Measurements from ENCODE around the gene MAGEB10. TPM values are rescaled to one million over a fixed set of nuclear protein-coding genes. Genes with fewer than 3 reads are reported as not detected.
A peak's percentile ranks its signal among the peaks of the same experiment; 100 is the strongest.

MAGEB10 gene
- total RNA-seq = not detected in 2 replicates
- polyA plus RNA-seq = not detected in 2 replicates
- not detected in 2 replicates for polyA plus RNA-seq (2012)
- not detected in 2 replicates for polyA minus RNA-seq (ENCODE audit: low replicate concordance)

- H3K4me3 ChIP-seq (replicated peaks in 1 of 4; ENCODE audit: control extremely low read depth in 1 of 4, insufficient read depth in 1 of 4, low read depth in 3 of 4, low read length in 4 of 4) = no peak within 1 kb of the TSS
- DNase-seq (ENCODE audit: low read depth in 2 of 2) = no peak
- H3K27ac ChIP-seq (ENCODE audit: insufficient read depth, low read length) = no peak within 1 kb of the TSS
- no peaks in the 10 kb centered on the region for H3K4me1 ChIP-seq (ENCODE audit: control insufficient read depth, extremely low read depth, insufficient read depth, low read length)
- H3K36me3 ChIP-seq (ENCODE audit: control insufficient read depth, insufficient read depth, low read length) = no peaks in the 10 kb centered on the region
- TF ChIP-seq CTCF (conservative IDR thresholded peaks at IDR 0.05 in 1 of 2, IDR thresholded peaks at IDR 0.05 in 1 of 2; ENCODE audit: low read depth in 1 of 2, low read length in 2 of 2) (no peak), EZH2 (IDR thresholded peaks at IDR 0.05; ENCODE audit: low read length, missing control alignments) (no peak)
- no peaks in the 10 kb centered on the region for H3K9me3 ChIP-seq (ENCODE audit: control insufficient read depth, insufficient read depth, low read depth, low read length)
- no peaks in the 10 kb centered on the region for H3K79me2 ChIP-seq (ENCODE audit: control insufficient read depth, insufficient read depth, low read length)
- H3K4me2 ChIP-seq (ENCODE audit: extremely low read depth, insufficient read depth, low read length) = no peak within 1 kb of the TSS
- H4K20me1 ChIP-seq (ENCODE audit: control insufficient read depth, extremely low read depth, insufficient read depth, low read length) = no peaks in the 10 kb centered on the region
- H3K27me3 ChIP-seq (ENCODE audit: control insufficient read depth, insufficient read depth, low read length) = no peaks in the 10 kb centered on the region
- no peak within 1 kb of the TSS for H3K9ac ChIP-seq (ENCODE audit: insufficient read depth, low read length)
- H2AFZ ChIP-seq (ENCODE audit: low read length) = no peak within 1 kb of the TSS
Measured at GRCh38 chrX:27807690-27808089, at the start of gene MAGEB10. Gene MAGEB10, plus strand, starts transcription at chrX:27807990. Its CDS starts 13,317 bp downstream, at chrX:27821307.

GRCh38 chrX:27765718-27766117 is 42.1 kb upstream of the MAGEB10 start:
- H3K27ac ChIP-seq (ENCODE audit: insufficient read depth, low read length) = no peak overlapping the region
- DNase-seq (ENCODE audit: low read depth in 2 of 2) = no peak
- no peaks in the 10 kb centered on the region for H3K4me1 ChIP-seq (ENCODE audit: control insufficient read depth, extremely low read depth, insufficient read depth, low read length)
- H3K9ac ChIP-seq (ENCODE audit: insufficient read depth, low read length) = no peak overlapping the region
- no peak overlapping the region for H3K4me2 ChIP-seq (ENCODE audit: extremely low read depth, insufficient read depth, low read length)
- H3K36me3 ChIP-seq (ENCODE audit: control insufficient read depth, insufficient read depth, low read length) = no peaks in the 10 kb centered on the region
- H2AFZ ChIP-seq (ENCODE audit: low read length) = no peak overlapping the region
- H3K79me2 ChIP-seq (ENCODE audit: control insufficient read depth, insufficient read depth, low read length) = no peaks in the 10 kb centered on the region
- H4K20me1 ChIP-seq (ENCODE audit: control insufficient read depth, extremely low read depth, insufficient read depth, low read length) = no peaks in the 10 kb centered on the region
- TF ChIP-seq EZH2 (IDR thresholded peaks at IDR 0.05; ENCODE audit: low read length, missing control alignments) (no peak), CTCF (conservative IDR thresholded peaks at IDR 0.05 in 1 of 2, IDR thresholded peaks at IDR 0.05 in 1 of 2; ENCODE audit: low read depth in 1 of 2, low read length in 2 of 2) (no peak)
- H3K4me3 ChIP-seq (replicated peaks in 1 of 4; ENCODE audit: control extremely low read depth in 1 of 4, insufficient read depth in 1 of 4, low read depth in 3 of 4, low read length in 4 of 4) = no peak overlapping the region
- H3K27me3 ChIP-seq (ENCODE audit: control insufficient read depth, insufficient read depth, low read length) = no peaks in the 10 kb centered on the region
- H3K9me3 ChIP-seq (ENCODE audit: control insufficient read depth, insufficient read depth, low read depth, low read length) = no peaks in the 10 kb centered on the region

- TF ChIP-seq EZH2 (IDR thresholded peaks at IDR 0.05; ENCODE audit: low read length, missing control alignments) (no peak), CTCF (conservative IDR thresholded peaks at IDR 0.05 in 1 of 2, IDR thresholded peaks at IDR 0.05 in 1 of 2; ENCODE audit: low read depth in 1 of 2, low read length in 2 of 2) (no peak)
- no peaks in the 10 kb centered on the region for H3K36me3 ChIP-seq (ENCODE audit: control insufficient read depth, insufficient read depth, low read length)
- H3K4me1 ChIP-seq (ENCODE audit: control insufficient read depth, extremely low read depth, insufficient read depth, low read length) = no peaks in the 10 kb centered on the region
- H3K79me2 ChIP-seq (ENCODE audit: control insufficient read depth, insufficient read depth, low read length) = no peaks in the 10 kb centered on the region
- H3K4me2 ChIP-seq (ENCODE audit: extremely low read depth, insufficient read depth, low read length) = no peak overlapping the region
- H3K9me3 ChIP-seq (ENCODE audit: control insufficient read depth, insufficient read depth, low read depth, low read length) = no peaks in the 10 kb centered on the region
- no peaks in the 10 kb centered on the region for H3K27me3 ChIP-seq (ENCODE audit: control insufficient read depth, insufficient read depth, low read length)
- DNase-seq (ENCODE audit: low read depth in 2 of 2) = peak; percentile 15 to 34
- H3K9ac ChIP-seq (ENCODE audit: insufficient read depth, low read length) = no peak overlapping the region
- no peaks in the 10 kb centered on the region for H4K20me1 ChIP-seq (ENCODE audit: control insufficient read depth, extremely low read depth, insufficient read depth, low read length)
- H3K27ac ChIP-seq (ENCODE audit: insufficient read depth, low read length) = no peak overlapping the region
- no peak overlapping the region for H2AFZ ChIP-seq (ENCODE audit: low read length)
- no peak overlapping the region for H3K4me3 ChIP-seq (replicated peaks in 1 of 4; ENCODE audit: control extremely low read depth in 1 of 4, insufficient read depth in 1 of 4, low read depth in 3 of 4, low read length in 4 of 4)
Measured at GRCh38 chrX:27767387-27767786, 40.4 kb upstream of the MAGEB10 start.

Data from fibroblast of lung (primary cell).